GM12878 (cell line): Measurements from ENCODE around the gene BAHD1. TPM values are rescaled to one million over a fixed set of nuclear protein-coding genes. Genes with fewer than 3 reads are reported as not detected.

ENCODE experiments used
- ATAC-seq: fragments of 200-7000 bp; cut with Tn5 transposase; 3 replicates; pipeline ENCODE4 v1.9.1; 2020; ENCODE audit warnings: mild to moderate bottlenecking, moderate library complexity
- BruUV-seq: library from RNA; stranded (reverse); fragments of 400-500 nt; replicated peaks from 2 replicates; lab custom pipeline; 2021; lab: Mats Ljungman, UMichigan
- CTCF ChIA-PET: fragments of 300-600 bp; sonication (Branson Sonifier 250); formaldehyde crosslinking; extraction: SDS; loops from one replicate; lab custom pipeline; 2021; ENCODE audit warnings: inconsistent platforms; lab: Yijun Ruan, JAX
- POLR2A ChIA-PET: fragments of 350-600 bp; formaldehyde crosslinking; extraction: SDS; loops from one replicate; lab custom pipeline; 2021; ENCODE audit warnings: inconsistent platforms; lab: Charles Lee
- RAD21 ChIA-PET: fragments of 300-600 bp; sonication (Branson Sonifier 250); formaldehyde crosslinking; loops from one replicate; lab custom pipeline; 2023; ENCODE audit warnings: antibody characterized with exemption; ENCODE audit not compliant: unreplicated experiment; lab: Charles Lee
- SMC1A ChIA-PET: fragments of 300-600 bp; sonication (Branson Sonifier 250); formaldehyde crosslinking; loops from one replicate; lab custom pipeline; 2023; ENCODE audit not compliant: unreplicated experiment, uncharacterized antibody; lab: Charles Lee
- DNase-seq: peaks from one replicate; pipeline ENCODE4 v3.0.0-alpha.2; 2011; ENCODE audit warnings: low read depth, low spot score
- FAIRE-seq: peaks from 3 replicates; lab custom pipeline; 2011; peaks lifted over from hg19 to GRCh38; lab: Jason Lieb, UNC
- H2AFZ ChIP-seq: 2 replicates; pipeline ENCODE4 v1.6.0; 2011; ENCODE audit warnings: low read depth, low read length, control low read depth; ENCODE audit not compliant: control insufficient read depth
- H3K27ac ChIP-seq: 2 replicates; pipeline ENCODE4 v1.5.1; 2011; ENCODE audit warnings: control low read depth; ENCODE audit not compliant: control insufficient read depth, insufficient read depth
- H3K27me3 ChIP-seq, 2 experiments: replicated peaks in 1 of 2; 2 replicates each; pipeline versions ENCODE4 v1.6.0 to v1.6.1; 2011; ENCODE audit warnings: low read length in 1 of 2; ENCODE audit not compliant: control insufficient read depth in 2 of 2, insufficient read depth in 2 of 2
- H3K36me3 ChIP-seq, 2 experiments: 2 replicates each; pipeline ENCODE4 v1.5.1; 2011; ENCODE audit warnings: low read length in 1 of 2; ENCODE audit not compliant: control insufficient read depth in 2 of 2, insufficient read depth in 2 of 2
- H3K4me1 ChIP-seq: 2 replicates; pipeline ENCODE4 v1.6.1; 2011; ENCODE audit warnings: mild to moderate bottlenecking, low read length, moderate library complexity, mixed read lengths; ENCODE audit not compliant: control insufficient read depth, insufficient read depth
- H3K4me2 ChIP-seq: 2 replicates; pipeline ENCODE4 v1.6.0; 2011; ENCODE audit warnings: control low read depth; ENCODE audit not compliant: control insufficient read depth, insufficient read depth
- H3K4me3 ChIP-seq: fragments of 200-600 bp; sonication (generic); 2 replicates; pipeline ENCODE4 v1.5.1; 2016
- H3K79me2 ChIP-seq: 2 replicates; pipeline ENCODE4 v1.6.0; 2011; ENCODE audit warnings: low read length; ENCODE audit not compliant: control insufficient read depth, insufficient read depth
- H3K9ac ChIP-seq: 2 replicates; pipeline ENCODE4 v1.8.0; 2011; ENCODE audit warnings: low read length, control low read depth, mixed read lengths; ENCODE audit not compliant: control insufficient read depth, insufficient read depth
- H3K9me3 ChIP-seq: replicated peaks from 3 replicates; pipeline ENCODE4 v1.5.1; 2011; ENCODE audit warnings: mild to moderate bottlenecking, low read length; ENCODE audit not compliant: control insufficient read depth, insufficient read depth
- H4K20me1 ChIP-seq: 2 replicates; pipeline ENCODE4 v1.6.0; 2011; ENCODE audit not compliant: control insufficient read depth, insufficient read depth
- BHLHE40 ChIP-seq, 2 experiments: fragments of 450-650 bp in 1 of 2; IDR thresholded peaks; 2 replicates each; pipeline ENCODE4 v1.6.1; 2011 to 2017; ENCODE audit warnings: low read depth in 2 of 2, borderline replicate concordance in 1 of 2, improper control_type of control experiment in 1 of 2, low read length in 1 of 2, mild to moderate bottlenecking in 1 of 2
- CREB1 ChIP-seq: IDR thresholded peaks from 2 replicates; pipeline ENCODE4 v1.6.1; 2012; ENCODE audit warnings: low read depth, mild to moderate bottlenecking, inconsistent platforms
- E2F4 ChIP-seq: IDR thresholded peaks from 2 replicates; pipeline ENCODE4 v1.6.1; 2012; ENCODE audit warnings: low read depth, low read length, improper control_type of control experiment
- JUNB ChIP-seq: IDR thresholded peaks from 2 replicates; pipeline ENCODE4 v1.6.1; 2016; ENCODE audit warnings: antibody characterized with exemption, mild to moderate bottlenecking
- KAT2A ChIP-seq: conservative IDR thresholded peaks from 2 replicates; pipeline ENCODE4 v1.6.1; 2011; ENCODE audit warnings: low read depth, low read length; ENCODE audit not compliant: control insufficient read depth
- MYB ChIP-seq: fragments of 150-350 bp; IDR thresholded peaks from 2 replicates; pipeline ENCODE4 v1.6.1; 2014; ENCODE audit warnings: mild to moderate bottlenecking, low read depth, low read length, borderline replicate concordance
- NFXL1 ChIP-seq: fragments of 450-650 bp; IDR thresholded peaks from 2 replicates; pipeline ENCODE4 v1.6.1; 2017; ENCODE audit warnings: antibody characterized with exemption, mild to moderate bottlenecking, borderline replicate concordance
- POLR2AphosphoS2 ChIP-seq: IDR thresholded peaks from 2 replicates; pipeline ENCODE4 v1.6.1; 2011; ENCODE audit warnings: low read depth, mild to moderate bottlenecking, low read length, improper control_type of control experiment, moderate library complexity
- PRDM15 ChIP-seq: fragments of 450-650 bp; formaldehyde crosslinking; IDR thresholded peaks from 2 replicates; pipeline ENCODE4 v1.4.0; 2020; ENCODE audit warnings: mild to moderate bottlenecking, moderate library complexity
- REST ChIP-seq: IDR thresholded peaks from 2 replicates; pipeline ENCODE4 v1.6.1; 2012; ENCODE audit warnings: mild to moderate bottlenecking, low read depth, low read length
- SP1 ChIP-seq: IDR thresholded peaks from one replicate; pipeline ENCODE4 v1.6.1; 2011; ENCODE audit warnings: low read depth, low read length
- SREBF1 ChIP-seq: IDR thresholded peaks from 2 replicates; pipeline ENCODE4 v1.6.1; 2012; ENCODE audit warnings: mild to moderate bottlenecking, low read length
- SRF ChIP-seq, 2 experiments: IDR thresholded peaks; 2 replicates each; pipeline ENCODE4 v1.6.1; 2011; ENCODE audit warnings: low read depth in 2 of 2, low read length in 2 of 2, mild to moderate bottlenecking in 1 of 2, moderate library complexity in 1 of 2
- TCF7 ChIP-seq: IDR thresholded peaks from 2 replicates; pipeline ENCODE4 v1.6.1; 2014; ENCODE audit warnings: antibody characterized with exemption, borderline replicate concordance
- ZNF384 ChIP-seq: IDR thresholded peaks from 2 replicates; pipeline ENCODE4 v1.6.1; 2012; ENCODE audit warnings: low read depth, mild to moderate bottlenecking, low read length, improper control_type of control experiment, borderline replicate concordance
- WGBS: methylation state at CpG from one replicate; pipeline ENCODE4 v1.1.6; 2016; ENCODE audit warnings: low lambda C conversion rate; ENCODE audit not compliant: insufficient replicate concordance, insufficient coverage; ENCODE audit errors: missing lambda C conversion rate; 5-methylcytosine and 5-hydroxymethylcytosine counted together
- in situ Hi-C: fragments of 300-500 bp; cut with MboI; formaldehyde crosslinking; loops from 9 replicates; pipeline ENCODE4 v1.14.3; 2018; ENCODE audit warnings: mixed read lengths
- intact Hi-C: fragments of 100-400 bp; cut with micrococcal nuclease; formaldehyde crosslinking; loops from one replicate; pipeline ENCODE4 v1.14.2; 2022; ENCODE audit not compliant: unreplicated experiment
- polyA plus RNA-seq, 11 experiments: library from polyadenylated mRNA; depleted of rRNA in 4 of 11; unstranded in 6 of 11; stranded (reverse) in 5 of 11; fragments of >200 nt; fragmentation: Nextera tagmentation in 4 of 11; fragmentation: Illumina TruSeq in 1 of 11; extraction: Ambion mirVana in 4 of 11; extraction: Trizol in 1 of 11; gene quantifications; 1 replicate in 1 of 11; 2 replicates in 10 of 11; pipeline versions ENCODE4 v1.2.1 to v1.2.3, GENCODE V29; 2011 to 2016; ENCODE audit warnings: inconsistent platforms in 2 of 11, missing spikeins in 2 of 11, low read depth in 1 of 11
- total RNA-seq, 4 experiments: library from RNA; depleted of rRNA in 3 of 4; stranded (reverse); fragments of >200 nt in 3 of 4; fragmentation: Illumina TruSeq in 1 of 4; extraction: Trizol in 1 of 4; gene quantifications; 2 replicates each; pipeline versions ENCODE4 v1.2.1 to v1.2.3, GENCODE V29; 2013 to 2021

Gene BAHD1
- total and polyA plus RNA-seq, 10 of the 15 experiments (the other 5 are each of a cell fraction or from before 2014, with no cell fraction given), result 0.21 to 21.8 (median 5.8) TPM

- TF ChIP-seq KAT2A (no peak), TCF7 (no peak), REST (no peak)
Measured at GRCh38 chr15:40472171-40472727, 31.5 kb downstream of the BAHD1 start (continued).

GRCh38 chr15:40474581-40474980 lies 33.8 kb downstream of the BAHD1 start:
- Histone ChIP-seq H3K27me3 (no peaks in the 10 kb centered on the region), H3K9ac (no peak overlapping the region), H3K4me2 (no peak overlapping the region), H3K27ac (no peak overlapping the region), H3K79me2 (peaks cover 9% of the 10 kb centered on the region), H3K4me1 (peaks cover 8% of the 10 kb centered on the region), H3K9me3 (no peaks in the 10 kb centered on the region), H2AFZ (no peak overlapping the region), H4K20me1 (no peaks in the 10 kb centered on the region), H3K36me3 (no peaks in the 10 kb centered on the region), H3K4me3 (no peak overlapping the region)
- intact Hi-C loops (no loop called here), in situ Hi-C loops (no loop called here)
- ATAC-seq (no peak), FAIRE-seq (no peak), DNase-seq (no peak)
- CTCF ChIA-PET, result interaction anchor here (1.0 kb wide), 1 partner anchor 12 kb away, joined by 3 read pairs; no protein-coding TSS in a partner anchor
- RAD21 ChIA-PET, result no interaction called here
- 79% methylated on average over 8 of the region's 8 CpGs for WGBS
- SMC1A ChIA-PET, result interaction anchor here (0.6 kb wide), 1 partner anchor 276 kb away, joined by 3 read pairs; no protein-coding TSS in a partner anchor
- BruUV-seq, result no TSS peak
- POLR2A ChIA-PET, result no interaction called here
- TF ChIP-seq SP1 (no peak), KAT2A (no peak), POLR2AphosphoS2 (no peak), CREB1 (no peak), SRF (IDR thresholded peaks at IDR 0.05; ENCODE audit: low read depth in 2 of 2, low read length in 2 of 2) (no peak), ZNF384 (no peak), E2F4 (no peak), SREBF1 (no peak), BHLHE40 (IDR thresholded peaks at IDR 0.05; ENCODE audit: borderline replicate concordance in 1 of 2, low read depth in 2 of 2, low read length in 1 of 2) (no peak), JUNB (no peak), PRDM15 (CRISPR knock-in tag) (no peak), MYB (no peak), NFXL1 (no peak)
